GM11168 (cell line): ENCODE results near the gene C9orf40.

Experiments used
- in situ Hi-C: fragments of 300-500 bp; cut with MboI; formaldehyde crosslinking; loops from one replicate; pipeline ENCODE4 v1.12.0; 2022; ENCODE audit warnings: low sequenced_read_pairs; ENCODE audit not compliant: unreplicated experiment

The C9orf40 gene

DNA sequence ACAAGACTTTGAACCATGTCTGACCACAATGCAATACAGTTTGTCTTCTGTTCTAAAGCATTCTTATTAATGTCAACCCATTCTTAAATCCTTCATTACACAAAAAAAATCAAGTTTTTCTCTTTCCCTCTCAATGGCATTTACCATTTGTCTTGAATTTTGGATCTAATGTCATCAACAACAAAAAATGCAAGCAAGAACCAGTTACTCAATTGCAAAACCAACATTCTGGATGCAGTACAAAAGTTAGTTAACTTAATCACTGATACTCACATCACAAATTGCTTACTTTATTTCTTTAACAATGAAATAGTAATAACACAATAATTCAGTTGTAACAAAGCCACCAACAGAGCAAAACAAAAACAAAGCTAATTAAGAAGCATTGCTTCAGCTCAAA, 6.0 kb downstream of the C9orf40 start:
- in situ Hi-C loops: no loop called here

DNA sequence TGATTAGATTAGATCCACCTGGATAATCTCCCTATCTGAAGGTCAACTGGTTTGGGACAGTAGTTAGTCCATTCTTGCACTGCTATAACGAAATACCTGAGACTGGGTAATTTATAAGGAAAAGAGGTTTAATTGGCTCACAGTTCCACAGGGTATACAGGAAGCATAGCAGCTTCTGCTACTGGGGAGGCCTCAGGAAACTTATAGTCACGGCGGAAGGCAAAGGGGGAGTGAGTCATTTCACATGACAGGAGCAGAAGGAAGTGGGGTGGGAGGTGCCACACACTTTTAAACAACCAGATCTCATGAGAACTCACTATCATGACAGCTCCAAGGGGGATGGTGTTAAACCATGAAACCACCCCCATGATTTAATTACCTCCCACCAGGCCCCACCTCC, 9.9 kb downstream of the C9orf40 start:
- in situ Hi-C loops: no loop called here

DNA sequence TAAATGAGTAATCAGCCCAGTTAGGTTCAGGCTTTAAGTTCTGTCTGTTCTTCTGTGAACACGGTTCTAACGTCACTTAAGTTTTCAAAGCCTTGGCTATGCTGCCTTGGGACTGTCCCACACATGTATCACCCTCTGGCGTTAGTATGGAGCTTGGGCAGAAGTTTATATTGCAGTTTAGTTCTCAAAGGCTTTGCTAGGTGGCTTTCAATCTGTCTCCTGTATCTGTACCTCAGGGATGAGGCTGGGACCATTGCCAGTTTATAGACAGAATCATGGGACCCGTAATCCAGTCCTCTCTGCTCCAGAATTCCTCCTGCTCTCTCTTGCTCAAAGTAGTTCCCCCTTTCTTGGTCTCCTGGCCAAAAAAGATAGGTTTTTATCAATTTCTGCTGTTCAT, 12.1 kb downstream of the C9orf40 start:
- in situ Hi-C loops: no loop called here

DNA sequence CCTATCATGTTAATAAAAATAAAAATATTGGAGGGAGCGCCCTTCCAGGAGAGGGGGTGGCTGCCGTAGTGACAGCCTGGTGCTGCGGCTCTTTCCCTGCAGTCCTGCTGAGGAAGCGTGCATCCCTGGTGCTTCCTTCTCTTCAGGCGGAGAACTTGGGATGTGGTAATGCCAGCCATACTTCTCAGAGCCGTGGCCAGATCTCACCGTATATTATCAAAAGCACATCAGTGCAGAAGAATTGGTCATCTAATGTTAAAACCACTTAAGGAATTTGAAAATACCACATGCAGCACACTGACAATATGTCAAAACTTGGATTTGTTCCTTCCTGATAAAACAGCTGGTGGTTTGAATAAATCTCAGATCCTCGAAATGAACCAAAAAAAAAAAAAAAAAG, 17.7 kb downstream of the C9orf40 start:
- in situ Hi-C loops: no loop called here

DNA sequence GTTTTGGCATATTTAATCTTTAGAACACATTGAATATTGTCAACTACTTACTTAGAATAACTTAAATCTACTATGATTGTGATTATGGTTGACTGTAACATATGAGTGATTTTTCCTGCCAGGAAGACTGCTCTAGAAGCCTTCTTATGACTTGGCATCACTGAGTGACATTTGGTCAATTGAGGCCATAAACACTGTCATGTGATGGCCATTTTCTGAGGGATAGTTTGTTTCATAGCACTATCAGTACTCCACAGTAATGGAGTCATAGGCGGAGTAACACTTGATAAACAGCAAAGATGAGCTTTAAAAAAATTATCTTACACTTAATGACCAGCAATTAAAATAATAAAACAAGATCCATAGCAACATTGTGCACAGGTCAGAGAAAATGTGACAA, 31.0 kb downstream of the C9orf40 start:
- in situ Hi-C loops: no loop called here

DNA sequence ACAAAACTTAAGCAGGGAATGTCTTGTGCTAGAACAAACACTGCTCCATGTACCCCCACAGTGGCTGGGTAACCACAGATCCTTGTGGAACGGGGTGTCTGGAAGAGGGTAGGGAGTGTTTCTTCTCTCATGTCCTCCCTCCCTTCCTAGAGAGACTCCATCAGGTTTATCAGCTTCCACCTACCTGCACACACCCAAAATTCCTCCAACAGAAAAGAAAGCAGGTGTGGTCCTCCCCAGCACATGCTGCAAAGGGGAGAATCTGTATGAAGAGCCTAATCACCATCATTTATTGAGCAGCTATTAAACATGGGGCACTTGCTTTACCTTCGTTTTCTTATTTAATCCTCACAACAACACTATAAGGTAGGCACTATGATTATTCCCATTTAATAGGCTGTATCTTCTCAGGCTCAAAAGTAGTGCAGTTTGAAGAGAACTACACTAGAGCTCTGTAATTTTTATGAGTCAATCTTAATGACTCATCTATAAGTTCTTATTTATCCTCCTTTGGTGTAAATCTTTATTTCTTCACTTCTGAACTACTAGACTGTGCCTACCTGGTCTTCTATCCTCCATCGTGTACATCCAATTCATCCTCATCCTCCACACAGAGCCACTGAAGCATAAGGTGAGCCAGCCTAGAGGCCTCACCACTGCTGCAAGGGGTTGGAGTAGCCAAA, 31.6 kb downstream of the C9orf40 start:
- in situ Hi-C loops: no loop called here

DNA sequence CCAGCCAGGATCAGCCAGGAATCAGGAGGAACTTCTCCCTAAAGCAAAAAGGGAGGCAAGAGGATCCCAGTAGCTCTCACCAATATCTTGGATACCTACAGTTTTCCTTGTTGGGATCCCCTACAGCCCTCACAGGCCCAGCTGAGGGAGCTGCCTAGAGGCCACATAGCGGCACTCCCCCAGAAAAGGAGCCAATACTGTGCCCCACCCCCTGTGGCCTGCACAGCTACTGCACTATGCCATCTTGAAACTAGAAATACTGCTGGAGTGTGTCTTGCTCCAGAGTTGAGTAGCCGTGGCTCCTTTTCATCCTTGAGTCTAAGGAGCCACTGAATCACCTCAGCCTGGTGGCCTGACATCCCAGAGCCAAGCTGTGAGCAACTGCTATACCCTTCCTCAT, 42.7 kb downstream of the C9orf40 start:
- in situ Hi-C loops: no loop called here

DNA sequence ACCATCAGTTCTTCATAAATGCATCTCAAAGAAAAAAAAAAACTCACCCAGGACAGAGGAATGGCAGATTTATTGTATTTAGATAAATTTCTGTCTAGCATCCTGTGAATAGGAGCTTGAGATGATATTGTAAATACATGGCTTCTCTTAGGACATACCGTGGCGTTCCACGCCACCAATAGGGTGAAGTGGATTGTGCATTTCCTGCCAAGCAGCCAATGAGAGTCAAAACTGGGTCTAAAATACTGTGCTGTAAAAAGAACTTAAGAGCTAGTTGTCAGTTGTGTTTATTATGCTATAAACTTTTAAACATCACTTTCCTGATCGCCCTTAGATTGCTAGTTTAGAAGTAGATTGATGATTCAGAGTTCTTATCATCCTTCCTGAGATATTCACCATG, 44.0 kb downstream of the C9orf40 start:
- in situ Hi-C loops: no loop called here

DNA sequence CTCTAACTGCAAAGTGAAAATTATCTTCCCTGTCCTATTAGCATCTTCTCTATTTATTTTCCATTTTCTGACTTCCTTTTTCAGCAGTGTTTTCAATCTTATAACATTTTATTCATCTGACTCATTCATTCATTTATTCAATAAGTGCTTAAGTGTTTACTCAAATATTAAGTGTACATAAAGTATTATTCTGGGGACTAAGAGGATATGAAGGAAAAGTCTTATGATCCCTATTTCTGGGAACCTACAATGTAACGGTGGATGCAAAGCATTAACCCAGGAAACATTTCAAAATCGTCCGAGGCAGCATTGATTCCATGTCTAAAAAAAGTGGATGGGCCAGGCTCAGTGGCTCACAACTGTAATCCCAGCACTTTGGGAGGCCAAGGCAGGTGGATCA, 45.6 kb downstream of the C9orf40 start:
- in situ Hi-C loops: no loop called here

DNA sequence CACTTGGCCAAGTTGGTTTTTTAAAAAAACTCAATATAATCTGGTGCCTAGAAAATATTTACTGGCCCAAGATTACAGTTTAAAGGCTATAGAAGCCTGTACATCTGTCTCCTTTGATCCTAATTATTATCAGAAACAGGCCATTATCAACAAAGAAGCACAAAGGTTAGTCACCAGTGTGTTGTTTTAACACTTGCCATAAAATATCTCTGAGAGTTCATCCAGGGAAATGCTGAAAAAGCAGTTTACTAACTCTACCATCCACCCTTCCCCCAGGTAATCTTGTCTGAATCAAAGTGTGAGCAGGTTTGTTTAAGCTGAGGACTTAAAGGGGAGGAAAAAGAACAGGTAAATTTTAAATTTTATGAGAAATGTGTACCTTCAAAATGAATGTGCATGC, 51.7 kb downstream of the C9orf40 start:
- in situ Hi-C loops: no loop called here
